HepG2 (cell line): ENCODE data around the gene TMEM269. TPM values are rescaled to one million over a fixed set of nuclear protein-coding genes. Genes with fewer than 3 reads are reported as not detected.

Experiments used
- KDM5B ChIP-seq: sonication (generic); formaldehyde crosslinking; IDR thresholded peaks from 2 replicates; pipeline ENCODE4 v1.4.0; 2020; ENCODE audit warnings: missing genetic modification reagents, mild to moderate bottlenecking, borderline replicate concordance
- NAIF1 ChIP-seq: sonication (generic); formaldehyde crosslinking; IDR thresholded peaks from 2 replicates; pipeline ENCODE4 v1.5.0; 2020; ENCODE audit warnings: mild to moderate bottlenecking, missing genetic modification reagents, borderline replicate concordance
- NR2F6 ChIP-seq, 2 experiments: IDR thresholded peaks; 2 replicates each; pipeline ENCODE4 v1.6.1; 2016; ENCODE audit warnings: antibody characterized with exemption in 1 of 2, mild to moderate bottlenecking in 1 of 2
- PHF8 ChIP-seq: sonication (generic); formaldehyde crosslinking; IDR thresholded peaks from 2 replicates; pipeline ENCODE4 v1.5.0; 2020; ENCODE audit warnings: missing genetic modification reagents
- REPIN1 ChIP-seq: sonication (generic); formaldehyde crosslinking; IDR thresholded peaks from 2 replicates; pipeline ENCODE4 v1.8.0; 2022; ENCODE audit warnings: missing genetic modification reagents, low read depth, mild to moderate bottlenecking, borderline replicate concordance
- ZBTB21 ChIP-seq: sonication (generic); formaldehyde crosslinking; IDR thresholded peaks from 2 replicates; pipeline ENCODE4 v1.4.0; 2020; ENCODE audit warnings: missing genetic modification reagents
- ZNF124 ChIP-seq: sonication (generic); formaldehyde crosslinking; IDR thresholded peaks from 2 replicates; pipeline ENCODE4 v1.4.0; 2020; ENCODE audit warnings: missing genetic modification reagents
- ZNF552 ChIP-seq: sonication (generic); formaldehyde crosslinking; IDR thresholded peaks from 2 replicates; pipeline ENCODE4 v1.9.0; 2022; ENCODE audit warnings: missing genetic modification reagents, mild to moderate bottlenecking, borderline replicate concordance
- ZNF816 ChIP-seq: sonication (generic); formaldehyde crosslinking; IDR thresholded peaks from 2 replicates; pipeline ENCODE4 v1.8.0; 2022; ENCODE audit warnings: missing genetic modification reagents, mild to moderate bottlenecking, borderline replicate concordance
- ZNF878 ChIP-seq: sonication (generic); formaldehyde crosslinking; IDR thresholded peaks from 2 replicates; pipeline ENCODE4 v1.8.1; 2023; ENCODE audit warnings: mild to moderate bottlenecking, missing genetic modification reagents, moderate library complexity
- polyA plus RNA-seq, 8 experiments: library from polyadenylated mRNA; depleted of rRNA in 3 of 8; stranded (reverse) in 7 of 8; unstranded in 1 of 8; fragments of >200 nt; fragmentation: Illumina TruSeq in 4 of 8; extraction: Trizol in 4 of 8; gene quantifications; 2 replicates each; pipeline versions ENCODE4 v1.2.1 to v1.2.3, GENCODE V29; 2011 to 2016; ENCODE audit warnings: low read depth in 4 of 8, missing spikeins in 1 of 8, mixed read lengths in 1 of 8; ENCODE audit not compliant: insufficient read depth in 1 of 8
- total RNA-seq, 5 experiments: library from RNA; depleted of rRNA; stranded (reverse); fragments of >200 nt; fragmentation: Illumina TruSeq; extraction: Trizol; gene quantifications; 2 replicates each; pipeline ENCODE4 v1.2.3, GENCODE V29; 2016; ENCODE audit warnings: low read depth in 1 of 5
- TF ChIP-seq, protein P1 (sequence below), 2 experiments: sonication (generic) in 1 of 2; formaldehyde crosslinking in 1 of 2; IDR thresholded peaks; 2 replicates each; pipeline versions ENCODE4 v1.4.0 to v1.6.1; 2016 to 2020; ENCODE audit warnings: borderline replicate concordance in 1 of 2, low read depth in 1 of 2, mild to moderate bottlenecking in 1 of 2, missing genetic modification reagents in 1 of 2
- TF ChIP-seq, protein P2 (sequence below): sonication (generic); formaldehyde crosslinking; IDR thresholded peaks from 2 replicates; pipeline ENCODE4 v1.8.1; 2022; ENCODE audit warnings: mild to moderate bottlenecking, missing genetic modification reagents
- TF ChIP-seq, protein P3 (sequence below): sonication (generic); formaldehyde crosslinking; IDR thresholded peaks from 2 replicates; pipeline ENCODE4 v1.4.0; 2020; ENCODE audit warnings: low read depth, missing genetic modification reagents
- TF ChIP-seq, protein P4 (sequence below): sonication (generic); formaldehyde crosslinking; IDR thresholded peaks from 2 replicates; pipeline ENCODE4 v1.5.0; 2020; ENCODE audit warnings: mild to moderate bottlenecking, missing genetic modification reagents

The TMEM269 gene
- total and polyA plus RNA-seq, 2 of the 13 experiments (the other 11 are each of a cell fraction or from before 2014, with no cell fraction given) = 0.15 to 0.21 TPM

DNA sequence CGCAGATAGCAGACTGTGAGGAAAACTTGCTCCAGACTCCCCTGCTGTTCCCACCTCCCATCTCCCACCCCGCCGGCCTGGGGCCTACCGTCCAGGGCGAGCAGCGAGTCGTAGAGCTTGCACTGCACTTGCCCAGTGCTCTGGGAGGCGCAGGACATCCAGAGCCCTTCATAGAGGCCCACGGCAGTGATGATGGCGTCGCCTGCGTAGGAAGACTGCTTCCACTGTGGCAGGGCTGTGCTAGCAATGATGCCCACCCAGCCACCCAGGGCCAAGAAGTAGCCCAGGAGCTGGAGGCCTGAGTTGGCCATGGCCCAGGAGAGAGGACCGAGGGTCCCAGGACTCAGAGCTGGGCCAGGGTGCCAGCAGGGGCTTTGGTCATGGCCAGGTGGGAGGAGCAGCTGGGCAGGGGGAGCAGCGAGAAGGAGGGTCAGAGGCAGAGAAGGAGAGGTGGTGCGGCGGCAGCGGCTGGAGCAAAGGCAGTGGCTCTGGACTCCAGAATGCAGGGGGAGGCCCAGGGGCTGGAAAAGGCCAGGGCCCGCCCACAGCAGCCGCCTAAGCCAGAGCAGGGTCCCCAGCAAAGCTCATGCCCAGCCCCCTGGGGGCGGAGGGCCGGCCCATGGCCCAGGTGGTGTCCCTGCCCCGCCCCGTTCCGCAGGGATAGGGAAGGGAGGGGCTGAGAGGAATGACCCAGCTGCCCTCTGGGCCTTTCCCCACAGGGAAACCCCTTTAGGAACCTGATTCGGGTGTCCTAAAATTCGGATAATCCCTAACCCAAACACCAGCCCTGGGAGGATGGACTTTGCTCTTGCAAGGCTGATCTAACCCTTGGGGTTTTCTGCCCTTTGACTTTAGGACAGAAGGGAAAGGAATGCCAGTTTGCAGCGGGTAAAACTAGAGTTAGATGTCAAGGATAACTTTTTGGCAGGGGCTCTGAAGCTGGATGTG, 44.8 kb upstream of the TMEM269 start, which contains the start of gene CLDN19 (continued):
- TF ChIP-seq ZBTB21 (CRISPR knock-in tag) (no peak), NAIF1 (CRISPR knock-in tag) (peak; percentile 69; the same call in 1 of the 2 replicates), ZNF552 (CRISPR knock-in tag) (no peak), ZNF816 (CRISPR knock-in tag) (0 out of 2 replicates have a peak, but pooled peaks have one; percentile 46), PHF8 (CRISPR knock-in tag) (peak; percentile 68; the same call in 1 of the 2 replicates), ZNF124 (peak; percentile 73; the same call in 1 of the 2 replicates), ZNF878 (CRISPR knock-in tag) (no peak), NR2F6 (IDR thresholded peaks at IDR 0.05) (peak; percentile 77), NR2F6 (CRISPR knock-in tag; IDR thresholded peaks at IDR 0.05) (peak; percentile 70), KDM5B (CRISPR knock-in tag) (peak; percentile 47), REPIN1 (CRISPR knock-in tag) (peak; percentile 47; the same call in 1 of the 2 replicates)
- TF ChIP-seq, protein P1, sequence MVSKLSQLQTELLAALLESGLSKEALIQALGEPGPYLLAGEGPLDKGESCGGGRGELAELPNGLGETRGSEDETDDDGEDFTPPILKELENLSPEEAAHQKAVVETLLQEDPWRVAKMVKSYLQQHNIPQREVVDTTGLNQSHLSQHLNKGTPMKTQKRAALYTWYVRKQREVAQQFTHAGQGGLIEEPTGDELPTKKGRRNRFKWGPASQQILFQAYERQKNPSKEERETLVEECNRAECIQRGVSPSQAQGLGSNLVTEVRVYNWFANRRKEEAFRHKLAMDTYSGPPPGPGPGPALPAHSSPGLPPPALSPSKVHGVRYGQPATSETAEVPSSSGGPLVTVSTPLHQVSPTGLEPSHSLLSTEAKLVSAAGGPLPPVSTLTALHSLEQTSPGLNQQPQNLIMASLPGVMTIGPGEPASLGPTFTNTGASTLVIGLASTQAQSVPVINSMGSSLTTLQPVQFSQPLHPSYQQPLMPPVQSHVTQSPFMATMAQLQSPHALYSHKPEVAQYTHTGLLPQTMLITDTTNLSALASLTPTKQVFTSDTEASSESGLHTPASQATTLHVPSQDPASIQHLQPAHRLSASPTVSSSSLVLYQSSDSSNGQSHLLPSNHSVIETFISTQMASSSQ (IDR thresholded peaks at IDR 0.05; ENCODE audit: low read depth) = no peak
- TF ChIP-seq, protein P1 (CRISPR knock-in tag; IDR thresholded peaks at IDR 0.05; ENCODE audit: borderline replicate concordance) = peak; percentile 59; the same call in 1 of the 2 replicates
- TF ChIP-seq, protein P2, sequence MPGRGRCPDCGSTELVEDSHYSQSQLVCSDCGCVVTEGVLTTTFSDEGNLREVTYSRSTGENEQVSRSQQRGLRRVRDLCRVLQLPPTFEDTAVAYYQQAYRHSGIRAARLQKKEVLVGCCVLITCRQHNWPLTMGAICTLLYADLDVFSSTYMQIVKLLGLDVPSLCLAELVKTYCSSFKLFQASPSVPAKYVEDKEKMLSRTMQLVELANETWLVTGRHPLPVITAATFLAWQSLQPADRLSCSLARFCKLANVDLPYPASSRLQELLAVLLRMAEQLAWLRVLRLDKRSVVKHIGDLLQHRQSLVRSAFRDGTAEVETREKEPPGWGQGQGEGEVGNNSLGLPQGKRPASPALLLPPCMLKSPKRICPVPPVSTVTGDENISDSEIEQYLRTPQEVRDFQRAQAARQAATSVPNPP (CRISPR knock-in tag) = no peak
- TF ChIP-seq, protein P3, sequence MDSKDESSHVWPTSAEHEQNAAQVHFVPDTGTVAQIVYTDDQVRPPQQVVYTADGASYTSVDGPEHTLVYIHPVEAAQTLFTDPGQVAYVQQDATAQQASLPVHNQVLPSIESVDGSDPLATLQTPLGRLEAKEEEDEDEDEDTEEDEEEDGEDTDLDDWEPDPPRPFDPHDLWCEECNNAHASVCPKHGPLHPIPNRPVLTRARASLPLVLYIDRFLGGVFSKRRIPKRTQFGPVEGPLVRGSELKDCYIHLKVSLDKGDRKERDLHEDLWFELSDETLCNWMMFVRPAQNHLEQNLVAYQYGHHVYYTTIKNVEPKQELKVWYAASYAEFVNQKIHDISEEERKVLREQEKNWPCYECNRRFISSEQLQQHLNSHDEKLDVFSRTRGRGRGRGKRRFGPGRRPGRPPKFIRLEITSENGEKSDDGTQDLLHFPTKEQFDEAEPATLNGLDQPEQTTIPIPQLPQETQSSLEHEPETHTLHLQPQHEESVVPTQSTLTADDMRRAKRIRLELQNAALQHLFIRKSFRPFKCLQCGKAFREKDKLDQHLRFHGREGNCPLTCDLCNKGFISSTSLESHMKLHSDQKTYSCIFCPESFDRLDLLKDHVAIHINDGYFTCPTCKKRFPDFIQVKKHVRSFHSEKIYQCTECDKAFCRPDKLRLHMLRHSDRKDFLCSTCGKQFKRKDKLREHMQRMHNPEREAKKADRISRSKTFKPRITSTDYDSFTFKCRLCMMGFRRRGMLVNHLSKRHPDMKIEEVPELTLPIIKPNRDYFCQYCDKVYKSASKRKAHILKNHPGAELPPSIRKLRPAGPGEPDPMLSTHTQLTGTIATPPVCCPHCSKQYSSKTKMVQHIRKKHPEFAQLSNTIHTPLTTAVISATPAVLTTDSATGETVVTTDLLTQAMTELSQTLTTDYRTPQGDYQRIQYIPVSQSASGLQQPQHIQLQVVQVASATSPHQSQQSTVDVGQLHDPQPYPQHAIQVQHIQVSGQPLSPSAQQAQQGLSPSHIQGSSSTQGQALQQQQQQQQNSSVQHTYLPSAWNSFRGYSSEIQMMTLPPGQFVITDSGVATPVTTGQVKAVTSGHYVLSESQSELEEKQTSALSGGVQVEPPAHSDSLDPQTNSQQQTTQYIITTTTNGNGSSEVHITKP = 0 out of 2 replicates have a peak, but pooled peaks have one; percentile 58
- TF ChIP-seq, protein P4, sequence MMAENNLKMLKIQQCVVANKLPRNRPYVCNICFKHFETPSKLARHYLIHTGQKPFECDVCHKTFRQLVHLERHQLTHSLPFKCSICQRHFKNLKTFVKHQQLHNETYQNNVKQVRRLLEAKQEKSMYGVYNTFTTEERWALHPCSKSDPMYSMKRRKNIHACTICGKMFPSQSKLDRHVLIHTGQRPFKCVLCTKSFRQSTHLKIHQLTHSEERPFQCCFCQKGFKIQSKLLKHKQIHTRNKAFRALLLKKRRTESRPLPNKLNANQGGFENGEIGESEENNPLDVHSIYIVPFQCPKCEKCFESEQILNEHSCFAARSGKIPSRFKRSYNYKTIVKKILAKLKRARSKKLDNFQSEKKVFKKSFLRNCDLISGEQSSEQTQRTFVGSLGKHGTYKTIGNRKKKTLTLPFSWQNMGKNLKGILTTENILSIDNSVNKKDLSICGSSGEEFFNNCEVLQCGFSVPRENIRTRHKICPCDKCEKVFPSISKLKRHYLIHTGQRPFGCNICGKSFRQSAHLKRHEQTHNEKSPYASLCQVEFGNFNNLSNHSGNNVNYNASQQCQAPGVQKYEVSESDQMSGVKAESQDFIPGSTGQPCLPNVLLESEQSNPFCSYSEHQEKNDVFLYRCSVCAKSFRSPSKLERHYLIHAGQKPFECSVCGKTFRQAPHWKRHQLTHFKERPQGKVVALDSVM (CRISPR knock-in tag) = peak; percentile 81
